Neural progenitor cell (in vitro differentiated cells): ENCODE measurements around the gene SPTSSB. TPM values are rescaled to one million over a fixed set of nuclear protein-coding genes. Genes with fewer than 3 reads are reported as not detected.

Experiments used
- DNase-seq: peaks from one replicate; pipeline ENCODE4 v3.0.0-alpha.2; 2016; ENCODE audit warnings: low spot score
- H2AFZ ChIP-seq: fragments of 200-600 bp; sonication (generic); replicated peaks from 2 replicates; pipeline ENCODE4 v1.6.1; 2016; ENCODE audit warnings: antibody characterized with exemption
- H3F3A ChIP-seq: fragments of 200-600 bp; sonication (generic); 2 replicates; pipeline ENCODE4 v1.6.1; 2016; ENCODE audit warnings: antibody characterized with exemption, low read depth
- H3K27ac ChIP-seq: fragments of 200-600 bp; sonication (generic); 2 replicates; pipeline ENCODE4 v1.5.1; 2016; ENCODE audit warnings: mild to moderate bottlenecking
- H3K27me3 ChIP-seq: fragments of 200-600 bp; sonication (generic); 2 replicates; pipeline ENCODE4 v1.6.1; 2016; ENCODE audit warnings: mild to moderate bottlenecking, moderate library complexity
- H3K36me3 ChIP-seq: fragments of 200-600 bp; sonication (generic); 2 replicates; pipeline ENCODE4 v1.5.1; 2016
- H3K4me1 ChIP-seq: fragments of 200-600 bp; sonication (generic); 2 replicates; pipeline ENCODE4 v1.6.1; 2016; ENCODE audit warnings: mixed run types
- H3K4me2 ChIP-seq: fragments of 200-600 bp; sonication (generic); 2 replicates; pipeline ENCODE4 v1.6.1; 2016
- H3K4me3 ChIP-seq: fragments of 200-600 bp; sonication (generic); 2 replicates; pipeline ENCODE4 v1.5.1; 2016
- H3K79me2 ChIP-seq: fragments of 200-600 bp; sonication (generic); 2 replicates; pipeline ENCODE4 v1.6.1; 2016; ENCODE audit warnings: low read depth
- H3K9ac ChIP-seq: fragments of 200-600 bp; sonication (generic); 2 replicates; pipeline ENCODE4 v1.6.1; 2016
- H3K9me3 ChIP-seq: fragments of 200-600 bp; sonication (generic); 2 replicates; pipeline ENCODE4 v1.5.1; 2016; ENCODE audit warnings: low read depth
- H4K20me1 ChIP-seq: fragments of 200-600 bp; sonication (generic); 2 replicates; pipeline ENCODE4 v1.6.1; 2016; ENCODE audit warnings: low read depth
- H3K27ac Mint-ChIP-seq: 3 replicates; pipeline ENCODE4 v1.8.0; 2021; ENCODE audit warnings: mixed read lengths
- H3K27me3 Mint-ChIP-seq: 2 replicates; pipeline ENCODE4 v1.8.0; 2022; ENCODE audit warnings: low read depth, mild to moderate bottlenecking, inconsistent platforms, moderate library complexity, mixed read lengths; ENCODE audit not compliant: insufficient read depth
- H3K36me3 Mint-ChIP-seq: 3 replicates; pipeline ENCODE4 v1.8.0; 2021; ENCODE audit warnings: mixed read lengths
- H3K4me1 Mint-ChIP-seq: 3 replicates; pipeline ENCODE4 v1.8.0; 2021; ENCODE audit warnings: mixed read lengths
- H3K4me3 Mint-ChIP-seq: 3 replicates; pipeline ENCODE4 v1.8.0; 2021; ENCODE audit warnings: mild to moderate bottlenecking, moderate library complexity, mixed read lengths
- H3K9me3 Mint-ChIP-seq: 3 replicates; pipeline ENCODE4 v1.8.0; 2020; ENCODE audit warnings: mixed read lengths
- EZH2 ChIP-seq: fragments of 200-600 bp; sonication (generic); IDR thresholded peaks from 2 replicates; pipeline ENCODE4 v1.6.1; 2017; ENCODE audit warnings: antibody characterized with exemption, mild to moderate bottlenecking, moderate library complexity
- EZH2phosphoT487 ChIP-seq: fragments of 200-600 bp; sonication (generic); IDR thresholded peaks from 2 replicates; pipeline ENCODE4 v1.6.1; 2017; ENCODE audit warnings: antibody characterized with exemption
- total RNA-seq: library from RNA; depleted of rRNA; stranded (reverse); fragments of >200 nt; gene quantifications from 2 replicates; pipeline ENCODE4 v1.2.3, GENCODE V29; 2015; ENCODE audit warnings: low replicate concordance
- TF ChIP-seq, protein P1 (sequence below): fragments of 200-600 bp; sonication (generic); IDR thresholded peaks from 2 replicates; pipeline ENCODE4 v1.5.1; 2017; ENCODE audit warnings: antibody characterized with exemption, mild to moderate bottlenecking

Gene SPTSSB
- total RNA-seq, 1 donor from 2014 or later: 1.2 TPM

DNA sequence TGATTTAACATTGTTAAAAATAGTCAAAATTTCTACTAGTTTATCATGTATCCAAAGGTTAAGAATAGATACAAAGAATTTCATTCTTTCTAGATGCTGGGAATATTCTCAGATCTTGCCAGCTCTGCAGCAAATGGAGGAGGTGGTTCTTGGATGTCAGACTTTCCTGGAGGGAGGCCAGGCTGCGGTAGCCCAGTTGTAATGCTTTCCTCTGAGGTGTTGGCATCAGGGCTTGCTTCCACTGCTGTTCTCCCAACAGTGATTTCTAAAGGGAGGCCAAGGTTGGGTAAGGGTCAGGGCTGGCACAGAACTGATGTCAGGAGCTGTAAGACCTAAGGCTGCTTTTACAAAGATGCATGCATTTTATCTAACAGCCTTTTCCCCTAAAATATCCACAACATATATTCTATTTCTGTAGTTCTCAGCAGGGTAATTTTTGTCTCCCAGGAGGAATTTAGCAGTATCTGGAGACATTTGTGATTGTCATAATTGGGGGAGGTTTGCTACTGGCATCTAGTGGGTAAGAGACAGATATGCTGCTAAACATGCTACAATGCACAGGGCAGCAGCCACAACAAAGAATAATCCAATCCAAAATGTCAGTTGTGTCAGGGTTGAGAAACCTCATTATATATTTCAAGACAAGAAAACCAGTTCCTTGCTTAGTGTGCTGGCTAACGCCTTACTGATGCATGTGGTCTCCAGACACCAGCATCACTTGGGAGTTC lies 42.0 kb upstream of the SPTSSB start:
- Mint-ChIP-seq H3K4me1 (peaks cover 5% of the 10 kb centered on the region), H3K36me3 (no peaks in the 10 kb centered on the region), H3K4me3 (no peak overlapping the region), H3K27me3 (no peaks in the 10 kb centered on the region), H3K27ac (no peak overlapping the region), H3K9me3 (no peaks in the 10 kb centered on the region)
- Histone ChIP-seq H3K4me3 (no peak overlapping the region), H3K4me1 (peaks cover 4% of the 10 kb centered on the region), H3K36me3 (no peaks in the 10 kb centered on the region), H3F3A (no peaks in the 10 kb centered on the region), H3K27ac (no peak overlapping the region), H2AFZ (no peak overlapping the region), H3K9ac (no peak overlapping the region), H3K79me2 (no peaks in the 10 kb centered on the region), H4K20me1 (no peaks in the 10 kb centered on the region), H3K27me3 (no peaks in the 10 kb centered on the region), H3K4me2 (no peak overlapping the region), H3K9me3 (no peaks in the 10 kb centered on the region)
- TF ChIP-seq EZH2 (no peak), EZH2phosphoT487 (no peak)
- TF ChIP-seq, protein P1, sequence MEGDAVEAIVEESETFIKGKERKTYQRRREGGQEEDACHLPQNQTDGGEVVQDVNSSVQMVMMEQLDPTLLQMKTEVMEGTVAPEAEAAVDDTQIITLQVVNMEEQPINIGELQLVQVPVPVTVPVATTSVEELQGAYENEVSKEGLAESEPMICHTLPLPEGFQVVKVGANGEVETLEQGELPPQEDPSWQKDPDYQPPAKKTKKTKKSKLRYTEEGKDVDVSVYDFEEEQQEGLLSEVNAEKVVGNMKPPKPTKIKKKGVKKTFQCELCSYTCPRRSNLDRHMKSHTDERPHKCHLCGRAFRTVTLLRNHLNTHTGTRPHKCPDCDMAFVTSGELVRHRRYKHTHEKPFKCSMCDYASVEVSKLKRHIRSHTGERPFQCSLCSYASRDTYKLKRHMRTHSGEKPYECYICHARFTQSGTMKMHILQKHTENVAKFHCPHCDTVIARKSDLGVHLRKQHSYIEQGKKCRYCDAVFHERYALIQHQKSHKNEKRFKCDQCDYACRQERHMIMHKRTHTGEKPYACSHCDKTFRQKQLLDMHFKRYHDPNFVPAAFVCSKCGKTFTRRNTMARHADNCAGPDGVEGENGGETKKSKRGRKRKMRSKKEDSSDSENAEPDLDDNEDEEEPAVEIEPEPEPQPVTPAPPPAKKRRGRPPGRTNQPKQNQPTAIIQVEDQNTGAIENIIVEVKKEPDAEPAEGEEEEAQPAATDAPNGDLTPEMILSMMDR: no peak
- no peak for DNase-seq

DNA sequence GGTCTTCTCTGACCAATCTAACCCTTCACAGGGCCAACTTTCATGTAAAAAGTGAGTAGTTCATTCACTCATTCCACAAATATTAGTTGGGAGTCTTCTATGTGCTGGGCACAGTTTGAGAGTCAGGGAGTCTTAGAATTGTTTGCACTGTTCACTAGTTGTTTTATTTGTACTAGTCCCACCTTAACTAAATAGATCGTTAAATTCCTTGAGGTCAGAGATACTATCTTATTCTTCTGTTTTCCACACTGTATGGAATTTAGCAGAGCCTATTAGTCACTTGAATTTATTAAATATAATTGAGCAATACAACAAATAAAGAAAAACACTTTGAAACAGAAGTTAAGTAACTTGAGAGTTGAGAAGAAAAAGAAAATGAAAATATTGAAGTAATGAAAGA lies 40.8 kb upstream of the SPTSSB start:
- Histone ChIP-seq H3F3A (no peaks in the 10 kb centered on the region), H3K36me3 (no peaks in the 10 kb centered on the region), H3K9ac (no peak overlapping the region), H3K4me3 (no peak overlapping the region), H3K4me2 (no peak overlapping the region), H3K9me3 (no peaks in the 10 kb centered on the region), H3K4me1 (peaks cover 4% of the 10 kb centered on the region), H3K79me2 (no peaks in the 10 kb centered on the region), H3K27me3 (no peaks in the 10 kb centered on the region), H3K27ac (no peak overlapping the region), H2AFZ (no peak overlapping the region), H4K20me1 (no peaks in the 10 kb centered on the region)
- Mint-ChIP-seq H3K27ac (no peak overlapping the region), H3K9me3 (no peaks in the 10 kb centered on the region), H3K4me1 (peaks cover 5% of the 10 kb centered on the region), H3K27me3 (no peaks in the 10 kb centered on the region), H3K36me3 (no peaks in the 10 kb centered on the region), H3K4me3 (no peak overlapping the region)
- TF ChIP-seq EZH2phosphoT487: no peak
- TF ChIP-seq EZH2: no peak
- TF ChIP-seq, protein P1: no peak
- no peak for DNase-seq

DNA sequence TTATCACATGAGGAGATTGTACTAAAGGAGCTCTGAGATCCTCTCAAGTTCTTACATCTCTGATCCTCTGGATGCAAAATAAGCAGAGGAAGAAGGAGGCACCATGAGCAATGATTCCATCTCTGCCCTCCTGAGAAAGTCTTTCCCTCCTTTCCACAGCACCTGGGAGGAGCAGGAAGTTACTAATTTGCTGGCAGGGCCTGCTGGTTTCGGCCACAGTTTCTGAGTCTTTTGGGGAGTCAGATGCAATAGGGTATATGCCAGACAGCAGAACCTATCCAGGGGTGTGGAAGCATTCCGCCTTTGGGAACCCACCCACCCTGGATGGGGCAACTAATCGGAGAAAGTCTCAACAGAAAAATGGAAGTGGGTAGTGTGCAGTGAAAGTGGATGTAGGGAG lies 38.5 kb upstream of the SPTSSB start:
- Histone ChIP-seq H3K9ac (no peak overlapping the region), H2AFZ (peak overlapping the region; percentile 18), H3K4me1 (peaks cover 4% of the 10 kb centered on the region), H3K27me3 (no peaks in the 10 kb centered on the region), H3K36me3 (no peaks in the 10 kb centered on the region), H3K79me2 (no peaks in the 10 kb centered on the region), H3K27ac (no peak overlapping the region), H3K9me3 (no peaks in the 10 kb centered on the region), H3K4me3 (no peak overlapping the region), H3K4me2 (no peak overlapping the region), H4K20me1 (no peaks in the 10 kb centered on the region), H3F3A (no peaks in the 10 kb centered on the region)
- no peak overlapping the region for H3K4me3 Mint-ChIP-seq
- H3K9me3 Mint-ChIP-seq: no peaks in the 10 kb centered on the region
- peaks cover 8% of the 10 kb centered on the region for H3K4me1 Mint-ChIP-seq
- no peak for DNase-seq
- TF ChIP-seq EZH2phosphoT487 (no peak), EZH2 (no peak)
- TF ChIP-seq, protein P1: no peak
- H3K27ac Mint-ChIP-seq: no peak overlapping the region
- H3K36me3 Mint-ChIP-seq: no peaks in the 10 kb centered on the region
- no peaks in the 10 kb centered on the region for H3K27me3 Mint-ChIP-seq
